ENCODE measurements around the gene LTA.

Gene LTA

DNA sequence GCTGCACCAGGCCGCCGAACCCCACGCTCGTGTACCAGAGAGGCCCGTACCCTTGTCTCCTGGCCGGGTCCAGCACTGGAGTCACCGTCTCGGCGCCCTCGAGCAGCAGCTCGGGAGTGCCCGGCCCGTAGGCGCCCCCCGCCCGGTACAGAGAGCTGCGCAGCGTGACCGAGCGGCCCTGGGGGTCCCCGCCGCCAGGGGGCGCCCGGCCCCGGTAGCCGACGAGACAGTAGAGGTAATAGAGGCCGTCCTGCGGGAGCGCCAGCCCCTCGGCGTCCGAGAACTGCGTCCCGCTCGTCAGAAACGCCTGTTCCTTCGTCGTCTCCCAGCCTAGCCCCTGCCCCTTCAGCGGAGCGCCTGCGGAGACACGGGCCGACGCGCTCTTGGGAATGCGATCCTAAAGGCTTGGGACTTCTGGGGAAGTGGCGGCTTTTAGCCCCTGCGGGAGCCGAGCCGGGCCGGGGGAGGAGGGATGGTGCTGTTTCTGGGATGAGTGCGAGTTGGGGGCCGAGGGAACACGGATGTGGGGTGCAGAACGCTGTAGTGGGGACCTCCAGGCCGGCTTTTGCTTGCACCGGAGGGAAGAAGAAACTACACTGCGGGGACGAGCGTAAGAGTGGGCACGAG, 8.8 kb downstream of the LTA start (continued):
- TF ChIP-seq SP2 (tag by site-specific recombination; IDR thresholded peaks at IDR 0.05) (peak; percentile 36; the same call in 1 of the 2 replicates), ZNF354C (tag by site-specific recombination; IDR thresholded peaks at IDR 0.05; ENCODE audit: borderline replicate concordance, low read depth) (no peak), ZNF843 (tag by site-specific recombination; IDR thresholded peaks at IDR 0.05) (no peak), ZNF10 (tag by site-specific recombination; IDR thresholded peaks at IDR 0.05) (no peak), HOXD13 (CRISPR knock-in tag; IDR thresholded peaks at IDR 0.05; ENCODE audit: borderline replicate concordance) (no peak), ZNF518A (tag by site-specific recombination; conservative IDR thresholded peaks at IDR 0.05; ENCODE audit: low read depth) (0 out of 2 replicates have a peak, but pooled peaks have one; percentile 28), HOXC10 (CRISPR knock-in tag; IDR thresholded peaks at IDR 0.05) (no peak), SCRT2 (tag by site-specific recombination; IDR thresholded peaks at IDR 0.05) (no peak), KLF8 (tag by site-specific recombination; IDR thresholded peaks at IDR 0.05) (no peak), MZF1 (tag by site-specific recombination; IDR thresholded peaks at IDR 0.05; ENCODE audit: borderline replicate concordance) (no peak), ZNF223 (tag by site-specific recombination; IDR thresholded peaks at IDR 0.05) (no peak), ZNF76 (tag by site-specific recombination; IDR thresholded peaks at IDR 0.05; ENCODE audit: borderline replicate concordance, low read depth) (peak; percentile 24; the same call in 1 of the 2 replicates), ZBTB20 (tag by site-specific recombination; IDR thresholded peaks at IDR 0.05) (no peak), ZNF248 (tag by site-specific recombination; IDR thresholded peaks at IDR 0.05) (no peak), ZBTB8A (tag by site-specific recombination; IDR thresholded peaks at IDR 0.05) (peak; percentile 77), SP7 (tag by site-specific recombination; IDR thresholded peaks at IDR 0.05) (peak; percentile 46; the same call in 1 of the 2 replicates), ZNF660 (tag by site-specific recombination; IDR thresholded peaks at IDR 0.05) (peak; percentile 85; the same call in 1 of the 2 replicates), GLIS2 (tag by site-specific recombination; IDR thresholded peaks at IDR 0.05) (peak; percentile 88), ZNF514 (tag by site-specific recombination; IDR thresholded peaks at IDR 0.05) (no peak), ZNF639 (tag by site-specific recombination; IDR thresholded peaks at IDR 0.05) (no peak), ZSCAN16 (tag by site-specific recombination; IDR thresholded peaks at IDR 0.05) (no peak), ZIC2 (tag by site-specific recombination; IDR thresholded peaks at IDR 0.05) (peak; percentile 61), ZNF830 (tag by site-specific recombination; IDR thresholded peaks at IDR 0.05; ENCODE audit: low read depth) (no peak), ZNF146 (tag by site-specific recombination; IDR thresholded peaks at IDR 0.05) (no peak), ZNF677 (tag by site-specific recombination; IDR thresholded peaks at IDR 0.05) (no peak), ZNF169 (tag by site-specific recombination; IDR thresholded peaks at IDR 0.05) (no peak), ZNF211 (tag by site-specific recombination; IDR thresholded peaks at IDR 0.05; ENCODE audit: low read depth) (no peak), ZNF837 (tag by site-specific recombination; IDR thresholded peaks at IDR 0.05) (no peak), HIC1 (tag by site-specific recombination; IDR thresholded peaks at IDR 0.05) (no peak), ZBTB48 (tag by site-specific recombination; IDR thresholded peaks at IDR 0.05) (peak; percentile 18; the same call in 1 of the 2 replicates), ATF2 (tag by site-specific recombination; IDR thresholded peaks at IDR 0.05; ENCODE audit: low read depth) (no peak), ZBTB17 (tag by site-specific recombination; IDR thresholded peaks at IDR 0.05) (peak; percentile 75), ZNF404 (tag by site-specific recombination; IDR thresholded peaks at IDR 0.05) (no peak)
